HepG2 (cell line): ENCODE measurements around the gene HSDL2. TPM values are rescaled to one million over a fixed set of nuclear protein-coding genes. Genes with fewer than 3 reads are reported as not detected.
A peak's percentile ranks its signal among the peaks of the same experiment; 100 is the strongest.

ENCODE experiments used
- CEBPB ChIP-seq: IDR thresholded peaks from 2 replicates; pipeline ENCODE4 v1.6.1; 2011; ENCODE audit warnings: low read depth, low read length, improper control_type of control experiment, borderline replicate concordance
- DZIP1 ChIP-seq: sonication (generic); formaldehyde crosslinking; IDR thresholded peaks from 2 replicates; pipeline ENCODE4 v1.5.0; 2020; ENCODE audit warnings: mild to moderate bottlenecking, missing genetic modification reagents
- FOXO1 ChIP-seq: sonication (generic); formaldehyde crosslinking; IDR thresholded peaks from 2 replicates; pipeline ENCODE4 v1.4.0; 2020; ENCODE audit warnings: missing genetic modification reagents
- HMGA1 ChIP-seq: sonication (generic); formaldehyde crosslinking; conservative IDR thresholded peaks from 2 replicates; pipeline ENCODE4 v1.4.0; 2020; ENCODE audit warnings: missing genetic modification reagents
- HNF4G ChIP-seq, 2 experiments: sonication (generic) in 1 of 2; formaldehyde crosslinking in 1 of 2; IDR thresholded peaks; 2 replicates each; pipeline versions ENCODE4 v1.4.0 to v1.6.1; 2011 to 2020; ENCODE audit warnings: borderline replicate concordance in 2 of 2, low read depth in 2 of 2, mild to moderate bottlenecking in 2 of 2, low read length in 1 of 2, missing genetic modification reagents in 1 of 2, moderate library complexity in 1 of 2
- NR2F6 ChIP-seq, 2 experiments: IDR thresholded peaks; 2 replicates each; pipeline ENCODE4 v1.6.1; 2016; ENCODE audit warnings: antibody characterized with exemption in 1 of 2, mild to moderate bottlenecking in 1 of 2
- PAXIP1 ChIP-seq: sonication (generic); formaldehyde crosslinking; conservative IDR thresholded peaks from 2 replicates; pipeline ENCODE4 v1.4.0; 2020; ENCODE audit warnings: mild to moderate bottlenecking, missing genetic modification reagents, moderate library complexity
- RCOR2 ChIP-seq: IDR thresholded peaks from 2 replicates; pipeline ENCODE4 v1.6.1; 2016; ENCODE audit warnings: missing biosample characterization, missing genetic modification reagents
- RERE ChIP-seq: IDR thresholded peaks from 2 replicates; pipeline ENCODE4 v1.6.1; 2016; ENCODE audit warnings: low read depth, missing genetic modification reagents, missing compliant biosample characterization
- RXRB ChIP-seq: IDR thresholded peaks from 2 replicates; pipeline ENCODE4 v1.6.1; 2016; ENCODE audit warnings: borderline replicate concordance, missing genetic modification reagents, missing compliant biosample characterization
- SAP130 ChIP-seq: IDR thresholded peaks from 2 replicates; pipeline ENCODE4 v1.6.1; 2016; ENCODE audit warnings: low read depth
- TEAD3 ChIP-seq: optimal IDR thresholded peaks from 2 replicates; pipeline ENCODE3; 2016; ENCODE audit warnings: borderline replicate concordance
- ZNF121 ChIP-seq: sonication (generic); formaldehyde crosslinking; IDR thresholded peaks from 2 replicates; pipeline ENCODE4 v1.5.0; 2020; ENCODE audit warnings: mild to moderate bottlenecking, missing genetic modification reagents
- ZNF333 ChIP-seq: sonication (generic); formaldehyde crosslinking; IDR thresholded peaks from 2 replicates; pipeline ENCODE4 v1.4.0; 2020; ENCODE audit warnings: mild to moderate bottlenecking, missing genetic modification reagents, borderline replicate concordance
- polyA plus RNA-seq, 8 experiments: library from polyadenylated mRNA; depleted of rRNA in 3 of 8; stranded (reverse) in 7 of 8; unstranded in 1 of 8; fragments of >200 nt; fragmentation: Illumina TruSeq in 4 of 8; extraction: Trizol in 4 of 8; gene quantifications; 2 replicates each; pipeline versions ENCODE4 v1.2.1 to v1.2.3, GENCODE V29; 2011 to 2016; ENCODE audit warnings: low read depth in 4 of 8, missing spikeins in 1 of 8, mixed read lengths in 1 of 8; ENCODE audit not compliant: insufficient read depth in 1 of 8
- total RNA-seq, 5 experiments: library from RNA; depleted of rRNA; stranded (reverse); fragments of >200 nt; fragmentation: Illumina TruSeq; extraction: Trizol; gene quantifications; 2 replicates each; pipeline ENCODE4 v1.2.3, GENCODE V29; 2016; ENCODE audit warnings: low read depth in 1 of 5

Gene HSDL2
- total and polyA plus RNA-seq, 2 of the 13 experiments (the other 11 are each of a cell fraction or from before 2014, with no cell fraction given): 55.3 to 80.2 TPM

GRCh38 chr9:112382501-112383364, 2.8 kb downstream of the HSDL2 start (continued):
- TF ChIP-seq FOXO1 (CRISPR knock-in tag) (0 out of 2 replicates have a peak, but pooled peaks have one; percentile 23), PAXIP1 (peak; percentile 58), ZNF121 (CRISPR knock-in tag) (peak; percentile 92), RXRB (peak; percentile 90), HMGA1 (CRISPR knock-in tag) (no peak), SAP130 (CRISPR knock-in tag) (peak; percentile 41; the same call in 1 of the 2 replicates), ZNF333 (CRISPR knock-in tag) (no peak), HNF4G (IDR thresholded peaks at IDR 0.05; ENCODE audit: borderline replicate concordance, low read depth, low read length) (peak; percentile 56; the same call in 1 of the 2 replicates), HNF4G (CRISPR knock-in tag; IDR thresholded peaks at IDR 0.05; ENCODE audit: borderline replicate concordance, low read depth) (no peak), RERE (CRISPR knock-in tag) (peak; percentile 65; the same call in 1 of the 2 replicates), NR2F6 (IDR thresholded peaks at IDR 0.05) (peak; percentile 83), NR2F6 (CRISPR knock-in tag; IDR thresholded peaks at IDR 0.05) (peak; percentile 73), RCOR2 (CRISPR knock-in tag) (peak; percentile 45; the same call in 1 of the 2 replicates), DZIP1 (CRISPR knock-in tag) (no peak), TEAD3 (CRISPR knock-in tag) (peak; percentile 73), CEBPB (peak; percentile 55; the same call in 1 of the 2 replicates)
